Measurements from ENCODE around the gene LRP3.

GRCh38 chr19:33205110-33205509 lies 11.0 kb downstream of the LRP3 start:
- TF ChIP-seq CTCF (IDR thresholded peaks at IDR 0.05; ENCODE audit: low read depth, low read length) (no peak), MYC (IDR thresholded peaks at IDR 0.05; ENCODE audit: low read depth, low read length) (no peak), POLR2A (IDR thresholded peaks at IDR 0.05; ENCODE audit: extremely low read depth, insufficient read length) (no peak)
